Calu3 (cell line): Measurements from ENCODE around the gene SLC25A13. TPM values are rescaled to one million over a fixed set of nuclear protein-coding genes. Genes with fewer than 3 reads are reported as not detected.

Source experiments
- BruUV-seq: library from RNA; stranded (reverse); fragments of 400-500 nt; replicated peaks from 2 replicates; lab custom pipeline; 2021; lab: Mats Ljungman, UMichigan
- CTCF ChIA-PET: fragments of 300-600 bp; sonication (Branson Sonifier 250); formaldehyde crosslinking; loops from one replicate; lab custom pipeline; 2022; ENCODE audit warnings: antibody characterized with exemption; lab: Charles Lee
- DNase-seq: peaks from one replicate; pipeline ENCODE4 v3.0.0; 2022
- H3K27ac Mint-ChIP-seq: one replicate; pipeline ENCODE4 v1.8.0; 2022; ENCODE audit warnings: mixed read lengths; ENCODE audit not compliant: unreplicated experiment
- H3K27me3 Mint-ChIP-seq: one replicate; pipeline ENCODE4 v1.8.0; 2022; ENCODE audit warnings: mixed read lengths; ENCODE audit not compliant: unreplicated experiment
- H3K36me3 Mint-ChIP-seq: one replicate; pipeline ENCODE4 v1.8.0; 2022; ENCODE audit warnings: mild to moderate bottlenecking, moderate library complexity, mixed read lengths; ENCODE audit not compliant: insufficient read depth, unreplicated experiment
- H3K4me1 Mint-ChIP-seq: one replicate; pipeline ENCODE4 v1.8.0; 2022; ENCODE audit warnings: mild to moderate bottlenecking, low read depth, mixed read lengths; ENCODE audit not compliant: unreplicated experiment
- H3K4me3 Mint-ChIP-seq: one replicate; pipeline ENCODE4 v1.8.0; 2022; ENCODE audit warnings: mild to moderate bottlenecking, low read depth, moderate library complexity, mixed read lengths; ENCODE audit not compliant: unreplicated experiment
- H3K9me3 Mint-ChIP-seq: one replicate; pipeline ENCODE4 v1.8.0; 2022; ENCODE audit warnings: low read depth, mixed read lengths; ENCODE audit not compliant: unreplicated experiment
- CTCF ChIP-seq: fragments of 200-600 bp; IDR thresholded peaks from one replicate; pipeline ENCODE4 v1.8.0; 2022; ENCODE audit warnings: antibody characterized with exemption; ENCODE audit not compliant: unreplicated experiment
- intact Hi-C: fragments of 100-400 bp; cut with micrococcal nuclease; formaldehyde crosslinking; loops from one replicate; pipeline ENCODE4 v1.10.0; 2022; ENCODE audit not compliant: unreplicated experiment
- total RNA-seq: library from RNA; stranded (reverse); gene quantifications from 2 replicates; pipeline ENCODE4 v1.2.3, GENCODE V29; 2022

SLC25A13 gene
- total RNA-seq, 1 experiment from 2014 or later = 18.1 TPM

- Mint-ChIP-seq H3K4me1 (no peaks in the 10 kb centered on the region), H3K36me3 (peaks cover 5% of the 10 kb centered on the region), H3K9me3 (no peaks in the 10 kb centered on the region), H3K27ac (no peak overlapping the region), H3K27me3 (no peaks in the 10 kb centered on the region), H3K4me3 (no peak overlapping the region)
- no peak for DNase-seq
- no peak for TF ChIP-seq CTCF
- no TSS peak for BruUV-seq
- intact Hi-C loops = no loop called here
- CTCF ChIA-PET = no interaction called here
Observed at GRCh38 chr7:96244992-96245292, 77.0 kb downstream of the SLC25A13 start.

- Mint-ChIP-seq H3K27ac (no peak overlapping the region), H3K9me3 (no peaks in the 10 kb centered on the region), H3K4me3 (no peak overlapping the region), H3K36me3 (peaks cover 5% of the 10 kb centered on the region), H3K27me3 (no peaks in the 10 kb centered on the region), H3K4me1 (no peaks in the 10 kb centered on the region)
- TF ChIP-seq CTCF = no peak
- DNase-seq = no peak
- CTCF ChIA-PET = no interaction called here
- BruUV-seq = no TSS peak
- intact Hi-C loops = no loop called here
Observed at GRCh38 chr7:96244244-96244991, 77.5 kb downstream of the SLC25A13 start.

- Mint-ChIP-seq H3K27me3 (no peaks in the 10 kb centered on the region), H3K4me1 (no peaks in the 10 kb centered on the region), H3K27ac (no peak overlapping the region), H3K36me3 (peaks cover 5% of the 10 kb centered on the region), H3K4me3 (no peak overlapping the region), H3K9me3 (no peaks in the 10 kb centered on the region)
- intact Hi-C loops = no loop called here
- CTCF ChIA-PET = no interaction called here
- no peak for TF ChIP-seq CTCF
- no TSS peak for BruUV-seq
- no peak for DNase-seq
Observed at GRCh38 chr7:96243241-96243640, 78.7 kb downstream of the SLC25A13 start.

GRCh38 chr7:96241855-96242254, 80.0 kb downstream of the SLC25A13 start:
- TF ChIP-seq CTCF = no peak
- H3K9me3 Mint-ChIP-seq = no peaks in the 10 kb centered on the region
- intact Hi-C loops = no loop called here
- CTCF ChIA-PET = interaction anchor here (0.7 kb wide), 1 partner anchor 21 kb away, joined by 3 read pairs; no protein-coding TSS in a partner anchor
- no peak for DNase-seq
- H3K4me1 Mint-ChIP-seq = peaks cover 11% of the 10 kb centered on the region
- no peaks in the 10 kb centered on the region for H3K27me3 Mint-ChIP-seq
- BruUV-seq = no TSS peak
- no peak overlapping the region for H3K27ac Mint-ChIP-seq
- H3K4me3 Mint-ChIP-seq = no peak overlapping the region
- H3K36me3 Mint-ChIP-seq = peaks cover 5% of the 10 kb centered on the region
